Neural progenitor cell (in vitro differentiated cells): ENCODE measurements around the gene TRAIP. TPM values are rescaled to one million over a fixed set of nuclear protein-coding genes. Genes with fewer than 3 reads are reported as not detected.

ENCODE experiments used
- DNase-seq: peaks from one replicate; pipeline ENCODE4 v3.0.0-alpha.2; 2016; ENCODE audit warnings: low spot score
- H2AFZ ChIP-seq: fragments of 200-600 bp; sonication (generic); replicated peaks from 2 replicates; pipeline ENCODE4 v1.6.1; 2016; ENCODE audit warnings: antibody characterized with exemption
- H3F3A ChIP-seq: fragments of 200-600 bp; sonication (generic); 2 replicates; pipeline ENCODE4 v1.6.1; 2016; ENCODE audit warnings: antibody characterized with exemption, low read depth
- H3K27ac ChIP-seq: fragments of 200-600 bp; sonication (generic); 2 replicates; pipeline ENCODE4 v1.5.1; 2016; ENCODE audit warnings: mild to moderate bottlenecking
- H3K27me3 ChIP-seq: fragments of 200-600 bp; sonication (generic); 2 replicates; pipeline ENCODE4 v1.6.1; 2016; ENCODE audit warnings: mild to moderate bottlenecking, moderate library complexity
- H3K36me3 ChIP-seq: fragments of 200-600 bp; sonication (generic); 2 replicates; pipeline ENCODE4 v1.5.1; 2016
- H3K4me1 ChIP-seq: fragments of 200-600 bp; sonication (generic); 2 replicates; pipeline ENCODE4 v1.6.1; 2016; ENCODE audit warnings: mixed run types
- H3K4me2 ChIP-seq: fragments of 200-600 bp; sonication (generic); 2 replicates; pipeline ENCODE4 v1.6.1; 2016
- H3K4me3 ChIP-seq: fragments of 200-600 bp; sonication (generic); 2 replicates; pipeline ENCODE4 v1.5.1; 2016
- H3K79me2 ChIP-seq: fragments of 200-600 bp; sonication (generic); 2 replicates; pipeline ENCODE4 v1.6.1; 2016; ENCODE audit warnings: low read depth
- H3K9ac ChIP-seq: fragments of 200-600 bp; sonication (generic); 2 replicates; pipeline ENCODE4 v1.6.1; 2016
- H3K9me3 ChIP-seq: fragments of 200-600 bp; sonication (generic); 2 replicates; pipeline ENCODE4 v1.5.1; 2016; ENCODE audit warnings: low read depth
- H4K20me1 ChIP-seq: fragments of 200-600 bp; sonication (generic); 2 replicates; pipeline ENCODE4 v1.6.1; 2016; ENCODE audit warnings: low read depth
- H3K27ac Mint-ChIP-seq: 3 replicates; pipeline ENCODE4 v1.8.0; 2021; ENCODE audit warnings: mixed read lengths
- H3K27me3 Mint-ChIP-seq: 2 replicates; pipeline ENCODE4 v1.8.0; 2022; ENCODE audit warnings: low read depth, mild to moderate bottlenecking, inconsistent platforms, moderate library complexity, mixed read lengths; ENCODE audit not compliant: insufficient read depth
- H3K36me3 Mint-ChIP-seq: 3 replicates; pipeline ENCODE4 v1.8.0; 2021; ENCODE audit warnings: mixed read lengths
- H3K4me1 Mint-ChIP-seq: 3 replicates; pipeline ENCODE4 v1.8.0; 2021; ENCODE audit warnings: mixed read lengths
- H3K4me3 Mint-ChIP-seq: 3 replicates; pipeline ENCODE4 v1.8.0; 2021; ENCODE audit warnings: mild to moderate bottlenecking, moderate library complexity, mixed read lengths
- H3K9me3 Mint-ChIP-seq: 3 replicates; pipeline ENCODE4 v1.8.0; 2020; ENCODE audit warnings: mixed read lengths
- EZH2 ChIP-seq: fragments of 200-600 bp; sonication (generic); IDR thresholded peaks from 2 replicates; pipeline ENCODE4 v1.6.1; 2017; ENCODE audit warnings: antibody characterized with exemption, mild to moderate bottlenecking, moderate library complexity
- EZH2phosphoT487 ChIP-seq: fragments of 200-600 bp; sonication (generic); IDR thresholded peaks from 2 replicates; pipeline ENCODE4 v1.6.1; 2017; ENCODE audit warnings: antibody characterized with exemption
- total RNA-seq: library from RNA; depleted of rRNA; stranded (reverse); fragments of >200 nt; gene quantifications from 2 replicates; pipeline ENCODE4 v1.2.3, GENCODE V29; 2015; ENCODE audit warnings: low replicate concordance
- TF ChIP-seq, protein P1 (sequence below): fragments of 200-600 bp; sonication (generic); IDR thresholded peaks from 2 replicates; pipeline ENCODE4 v1.5.1; 2017; ENCODE audit warnings: antibody characterized with exemption, mild to moderate bottlenecking

Gene TRAIP
- total RNA-seq, 1 donor from 2014 or later = 24.4 TPM

DNA sequence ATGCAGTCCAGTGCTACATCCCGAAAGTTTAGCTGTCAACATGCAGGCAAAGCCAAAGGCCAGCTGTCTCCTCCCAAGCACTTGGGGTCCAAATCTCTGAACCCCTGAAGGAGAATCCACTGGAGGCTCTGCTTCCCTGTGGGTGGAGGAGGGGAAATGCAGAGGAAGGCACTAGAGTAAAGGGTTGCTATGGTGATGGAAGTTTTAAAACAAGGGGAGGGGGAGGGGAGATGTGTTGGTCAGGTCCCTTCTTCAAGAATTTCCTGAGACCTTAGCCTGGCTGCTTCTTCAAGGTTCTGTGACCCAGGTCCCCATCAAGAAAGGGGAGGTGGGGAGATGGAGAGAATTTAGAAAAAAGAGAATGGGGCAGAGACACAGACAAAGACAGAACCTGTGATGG is 11.0 kb upstream of the TRAIP start:
- Histone ChIP-seq H3K36me3 (no peaks in the 10 kb centered on the region), H3K4me1 (peaks cover 23% of the 10 kb centered on the region), H3K4me2 (peak overlapping the region; percentile 87), H3K4me3 (no peak overlapping the region), H3K9ac (no peak overlapping the region), H4K20me1 (peaks cover 25% of the 10 kb centered on the region), H3K27ac (no peak overlapping the region), H3K79me2 (no peaks in the 10 kb centered on the region), H2AFZ (no peak overlapping the region), H3K9me3 (no peaks in the 10 kb centered on the region), H3F3A (peaks cover 7% of the 10 kb centered on the region), H3K27me3 (peaks cover 27% of the 10 kb centered on the region)
- Mint-ChIP-seq H3K9me3 (no peaks in the 10 kb centered on the region), H3K36me3 (no peaks in the 10 kb centered on the region), H3K4me3 (peak overlapping the region; percentile 81), H3K27ac (no peak overlapping the region), H3K27me3 (peaks cover 10% of the 10 kb centered on the region), H3K4me1 (peaks cover 50% of the 10 kb centered on the region)
- TF ChIP-seq EZH2 = no peak
- no peak for TF ChIP-seq EZH2phosphoT487
- no peak for DNase-seq

DNA sequence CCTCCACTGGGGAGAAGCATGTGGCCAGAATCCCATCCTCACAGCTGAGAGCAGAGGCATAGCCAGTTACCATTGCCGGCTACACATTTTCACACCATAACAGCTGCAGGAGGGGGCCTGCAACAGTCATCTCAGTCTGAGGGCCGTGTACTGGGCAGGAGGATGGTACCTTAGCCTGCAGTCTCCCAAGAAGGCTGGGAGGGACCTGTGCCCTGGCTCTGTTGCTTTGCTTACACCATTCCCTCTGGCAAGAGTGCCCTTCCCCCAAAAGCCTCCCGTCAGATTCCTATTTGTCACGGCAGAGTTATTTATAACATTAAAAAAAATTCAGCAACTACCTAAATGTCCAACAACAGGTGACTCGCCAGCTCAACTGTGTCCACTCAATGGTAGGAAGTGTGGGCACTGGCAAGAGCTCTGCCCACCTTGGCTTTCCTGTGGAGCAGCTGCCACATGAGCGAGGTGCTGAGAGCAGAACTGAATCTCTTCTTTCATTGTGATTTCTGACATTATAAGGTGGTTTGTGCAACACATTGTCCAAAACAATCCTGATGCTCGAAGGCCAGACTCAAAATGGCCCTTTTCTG is 8.9 kb upstream of the TRAIP start:
- H3K9me3 ChIP-seq = no peaks in the 10 kb centered on the region
- no peak for DNase-seq
- no peaks in the 10 kb centered on the region for H3K36me3 ChIP-seq
- peaks cover 18% of the 10 kb centered on the region for H3K4me1 ChIP-seq
- no peaks in the 10 kb centered on the region for H3K79me2 ChIP-seq
- peaks cover 2% of the 10 kb centered on the region for H3K36me3 Mint-ChIP-seq
- no peak overlapping the region for H3K4me3 ChIP-seq
- no peak overlapping the region for H3K27ac Mint-ChIP-seq
- H3K9me3 Mint-ChIP-seq = no peaks in the 10 kb centered on the region
- H3K4me2 ChIP-seq = no peak overlapping the region
- H3K9ac ChIP-seq = no peak overlapping the region
- no peak overlapping the region for H2AFZ ChIP-seq
- TF ChIP-seq EZH2phosphoT487 (no peak), EZH2 (no peak)
- TF ChIP-seq, protein P1, sequence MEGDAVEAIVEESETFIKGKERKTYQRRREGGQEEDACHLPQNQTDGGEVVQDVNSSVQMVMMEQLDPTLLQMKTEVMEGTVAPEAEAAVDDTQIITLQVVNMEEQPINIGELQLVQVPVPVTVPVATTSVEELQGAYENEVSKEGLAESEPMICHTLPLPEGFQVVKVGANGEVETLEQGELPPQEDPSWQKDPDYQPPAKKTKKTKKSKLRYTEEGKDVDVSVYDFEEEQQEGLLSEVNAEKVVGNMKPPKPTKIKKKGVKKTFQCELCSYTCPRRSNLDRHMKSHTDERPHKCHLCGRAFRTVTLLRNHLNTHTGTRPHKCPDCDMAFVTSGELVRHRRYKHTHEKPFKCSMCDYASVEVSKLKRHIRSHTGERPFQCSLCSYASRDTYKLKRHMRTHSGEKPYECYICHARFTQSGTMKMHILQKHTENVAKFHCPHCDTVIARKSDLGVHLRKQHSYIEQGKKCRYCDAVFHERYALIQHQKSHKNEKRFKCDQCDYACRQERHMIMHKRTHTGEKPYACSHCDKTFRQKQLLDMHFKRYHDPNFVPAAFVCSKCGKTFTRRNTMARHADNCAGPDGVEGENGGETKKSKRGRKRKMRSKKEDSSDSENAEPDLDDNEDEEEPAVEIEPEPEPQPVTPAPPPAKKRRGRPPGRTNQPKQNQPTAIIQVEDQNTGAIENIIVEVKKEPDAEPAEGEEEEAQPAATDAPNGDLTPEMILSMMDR = no peak
- H3K4me1 Mint-ChIP-seq = peaks cover 34% of the 10 kb centered on the region
- peaks cover 7% of the 10 kb centered on the region for H3F3A ChIP-seq
- no peak overlapping the region for H3K27ac ChIP-seq
- H3K4me3 Mint-ChIP-seq = no peak overlapping the region
- peaks cover 6% of the 10 kb centered on the region for H3K27me3 Mint-ChIP-seq
- peaks cover 25% of the 10 kb centered on the region for H4K20me1 ChIP-seq
- peaks cover 14% of the 10 kb centered on the region for H3K27me3 ChIP-seq

DNA sequence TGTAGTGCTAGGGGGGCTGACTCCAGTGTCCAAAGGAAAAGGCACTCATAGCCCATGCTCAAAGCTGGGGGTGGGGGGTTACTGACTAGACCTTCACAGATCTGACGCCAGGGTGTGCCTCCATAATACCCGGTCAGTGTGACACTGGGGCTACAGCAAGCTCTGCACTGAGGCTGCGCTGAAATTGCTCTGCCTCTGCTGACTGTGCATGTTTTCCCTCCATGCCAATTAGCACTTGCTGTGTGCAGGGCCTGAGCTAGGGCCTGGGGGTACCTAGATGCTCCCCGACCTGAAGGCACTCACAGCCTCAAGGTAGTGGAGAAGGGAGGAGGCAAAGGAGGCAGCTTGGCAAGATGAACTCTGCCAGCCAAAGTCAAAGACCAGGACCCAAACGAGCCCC is 8.1 kb upstream of the TRAIP start:
- no peaks in the 10 kb centered on the region for H3K9me3 Mint-ChIP-seq
- peaks cover 7% of the 10 kb centered on the region for H3F3A ChIP-seq
- peaks cover 5% of the 10 kb centered on the region for H3K27me3 Mint-ChIP-seq
- H3K4me2 ChIP-seq = no peak overlapping the region
- DNase-seq = no peak
- no peak overlapping the region for H2AFZ ChIP-seq
- H3K27me3 ChIP-seq = peaks cover 6% of the 10 kb centered on the region
- no peaks in the 10 kb centered on the region for H3K36me3 ChIP-seq
- H3K9ac ChIP-seq = no peak overlapping the region
- peaks cover 18% of the 10 kb centered on the region for H3K4me1 ChIP-seq
- H3K79me2 ChIP-seq = no peaks in the 10 kb centered on the region
- TF ChIP-seq EZH2 (no peak), EZH2phosphoT487 (no peak)
- TF ChIP-seq, protein P1 = no peak
- H4K20me1 ChIP-seq = peaks cover 25% of the 10 kb centered on the region
- no peak overlapping the region for H3K27ac Mint-ChIP-seq
- no peak overlapping the region for H3K27ac ChIP-seq
- H3K4me1 Mint-ChIP-seq = peaks cover 31% of the 10 kb centered on the region
- H3K36me3 Mint-ChIP-seq = peaks cover 2% of the 10 kb centered on the region
- no peak overlapping the region for H3K4me3 ChIP-seq
- no peak overlapping the region for H3K4me3 Mint-ChIP-seq
- no peaks in the 10 kb centered on the region for H3K9me3 ChIP-seq

DNA sequence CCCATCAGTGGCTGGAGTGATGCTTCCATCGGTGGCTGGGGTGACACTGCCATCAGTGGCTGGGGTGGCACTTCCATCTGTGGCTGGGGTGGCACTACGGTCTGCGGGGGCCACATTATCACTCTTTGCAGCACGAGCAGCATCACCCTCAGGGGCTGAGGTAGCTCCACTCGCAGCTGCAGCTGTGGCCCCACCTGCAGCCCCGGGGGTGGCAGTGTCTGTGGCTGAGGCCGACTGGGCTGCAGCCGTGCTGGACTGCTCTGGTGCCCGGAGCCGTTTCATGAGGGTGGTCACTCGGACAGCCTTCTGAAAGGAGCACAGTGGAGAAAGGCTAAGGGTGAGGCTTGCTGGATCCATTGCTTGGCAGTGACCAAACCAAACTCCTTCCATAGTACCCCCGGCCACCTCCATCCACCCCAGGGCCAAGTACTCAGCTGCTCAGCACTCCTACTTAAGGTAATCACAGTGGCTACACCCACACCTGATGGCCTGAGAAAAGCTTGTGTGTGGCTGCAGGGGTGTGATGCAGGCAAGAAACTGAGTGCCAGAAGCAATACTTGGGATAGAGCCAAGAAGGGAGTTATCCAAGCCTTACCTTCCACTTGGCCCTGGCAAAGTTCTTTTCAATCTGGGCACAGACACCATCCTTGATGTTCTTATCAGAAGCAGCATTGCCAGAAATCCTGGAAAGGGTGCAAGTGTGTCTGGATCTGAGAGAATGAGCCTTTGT is 3.4 kb upstream of the TRAIP start:
- Histone ChIP-seq H3K9me3 (no peaks in the 10 kb centered on the region), H3K4me2 (no peak overlapping the region), H3K79me2 (peaks cover 15% of the 10 kb centered on the region), H3K4me1 (peaks cover 6% of the 10 kb centered on the region), H3K36me3 (no peaks in the 10 kb centered on the region), H3K9ac (no peak overlapping the region), H4K20me1 (no peaks in the 10 kb centered on the region), H3K27ac (no peak overlapping the region), H3K4me3 (no peak overlapping the region), H3F3A (no peaks in the 10 kb centered on the region), H3K27me3 (no peaks in the 10 kb centered on the region), H2AFZ (no peak overlapping the region)
- Mint-ChIP-seq H3K27ac (no peak overlapping the region), H3K27me3 (peaks cover 2% of the 10 kb centered on the region), H3K9me3 (no peaks in the 10 kb centered on the region), H3K4me3 (no peak overlapping the region), H3K36me3 (peaks cover 2% of the 10 kb centered on the region), H3K4me1 (peaks cover 15% of the 10 kb centered on the region)
- TF ChIP-seq, protein P1 = no peak
- no peak for TF ChIP-seq EZH2
- TF ChIP-seq EZH2phosphoT487 = no peak
- no peak for DNase-seq
